SK-N-MC (cell line): ENCODE results near the gene LTN1.

ENCODE experiments used
- EZH2 ChIP-seq: fragments of 200-600 bp; sonication (generic); IDR thresholded peaks from one replicate; pipeline ENCODE4 v1.6.1; 2017; ENCODE audit warnings: antibody characterized with exemption
- POLR2AphosphoS5 ChIP-seq: IDR thresholded peaks from 2 replicates; pipeline ENCODE4 v1.6.1; 2012; ENCODE audit warnings: mild to moderate bottlenecking, low read depth, low read length, borderline replicate concordance

DNA sequence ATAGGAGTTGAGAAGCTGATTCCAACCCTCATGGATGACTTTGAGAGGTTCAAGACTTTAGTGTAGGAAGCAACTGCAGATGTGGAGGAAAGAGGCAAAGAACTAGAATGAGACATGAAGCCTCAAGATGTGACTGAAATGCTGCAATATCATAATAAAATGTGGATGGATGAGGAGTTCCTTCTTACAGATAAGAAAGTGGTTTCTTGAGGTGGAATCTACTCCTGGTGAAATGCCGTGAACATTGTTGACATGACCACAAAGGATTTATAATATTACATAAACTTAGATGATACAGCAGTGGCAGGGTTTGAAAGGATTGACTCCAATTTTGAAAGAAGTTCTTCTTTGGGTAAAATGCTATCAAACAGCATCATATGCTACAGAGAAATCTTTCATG, 28.8 kb downstream of the LTN1 start:
- TF ChIP-seq EZH2, result no peak
- TF ChIP-seq POLR2AphosphoS5, result no peak
